ENCODE results near the gene RIMS1. TPM values are rescaled to one million over a fixed set of nuclear protein-coding genes. Genes with fewer than 3 reads are reported as not detected.

The RIMS1 gene
- total RNA-seq, 4 donors from 2014 or later = 0.54 to 5.0 TPM; not detected in 2

DNA sequence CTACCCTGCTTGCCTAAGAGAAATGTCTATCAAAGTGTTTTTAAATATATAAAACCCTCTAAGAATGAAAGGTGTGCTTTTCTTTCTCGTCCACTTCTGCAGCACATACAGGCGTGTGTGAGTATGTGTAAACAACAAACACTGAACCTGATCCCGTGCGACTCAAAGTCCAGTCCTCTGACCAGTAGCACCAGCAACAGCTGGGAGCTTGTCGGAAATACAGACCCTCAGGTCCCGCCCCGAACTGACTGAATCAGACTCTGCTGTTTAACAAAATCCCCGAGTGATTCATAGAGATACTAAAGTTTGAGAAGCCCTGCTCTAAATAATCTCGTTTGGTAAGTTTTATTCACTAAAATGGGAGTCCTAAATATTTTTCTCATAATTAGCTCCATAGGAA lies 527.5 kb downstream of the RIMS1 start:
- H3K4me3 ChIP-seq = no peak overlapping the region
- no peaks in the 10 kb centered on the region for H3K4me1 ChIP-seq
- DNase-seq = no peak
- peaks cover 0 to 3% of the 10 kb centered on the region in 2 donors for H3K27me3 ChIP-seq
- no peak overlapping the region for H3K27ac ChIP-seq
- no peaks in the 10 kb centered on the region for H3K36me3 ChIP-seq
- TF ChIP-seq POLR2A (IDR thresholded peaks at IDR 0.05) = no peak
- TF ChIP-seq, protein P1, sequence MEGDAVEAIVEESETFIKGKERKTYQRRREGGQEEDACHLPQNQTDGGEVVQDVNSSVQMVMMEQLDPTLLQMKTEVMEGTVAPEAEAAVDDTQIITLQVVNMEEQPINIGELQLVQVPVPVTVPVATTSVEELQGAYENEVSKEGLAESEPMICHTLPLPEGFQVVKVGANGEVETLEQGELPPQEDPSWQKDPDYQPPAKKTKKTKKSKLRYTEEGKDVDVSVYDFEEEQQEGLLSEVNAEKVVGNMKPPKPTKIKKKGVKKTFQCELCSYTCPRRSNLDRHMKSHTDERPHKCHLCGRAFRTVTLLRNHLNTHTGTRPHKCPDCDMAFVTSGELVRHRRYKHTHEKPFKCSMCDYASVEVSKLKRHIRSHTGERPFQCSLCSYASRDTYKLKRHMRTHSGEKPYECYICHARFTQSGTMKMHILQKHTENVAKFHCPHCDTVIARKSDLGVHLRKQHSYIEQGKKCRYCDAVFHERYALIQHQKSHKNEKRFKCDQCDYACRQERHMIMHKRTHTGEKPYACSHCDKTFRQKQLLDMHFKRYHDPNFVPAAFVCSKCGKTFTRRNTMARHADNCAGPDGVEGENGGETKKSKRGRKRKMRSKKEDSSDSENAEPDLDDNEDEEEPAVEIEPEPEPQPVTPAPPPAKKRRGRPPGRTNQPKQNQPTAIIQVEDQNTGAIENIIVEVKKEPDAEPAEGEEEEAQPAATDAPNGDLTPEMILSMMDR (IDR thresholded peaks at IDR 0.05) = no peak
- no peaks in the 10 kb centered on the region for H3K9me3 ChIP-seq

DNA sequence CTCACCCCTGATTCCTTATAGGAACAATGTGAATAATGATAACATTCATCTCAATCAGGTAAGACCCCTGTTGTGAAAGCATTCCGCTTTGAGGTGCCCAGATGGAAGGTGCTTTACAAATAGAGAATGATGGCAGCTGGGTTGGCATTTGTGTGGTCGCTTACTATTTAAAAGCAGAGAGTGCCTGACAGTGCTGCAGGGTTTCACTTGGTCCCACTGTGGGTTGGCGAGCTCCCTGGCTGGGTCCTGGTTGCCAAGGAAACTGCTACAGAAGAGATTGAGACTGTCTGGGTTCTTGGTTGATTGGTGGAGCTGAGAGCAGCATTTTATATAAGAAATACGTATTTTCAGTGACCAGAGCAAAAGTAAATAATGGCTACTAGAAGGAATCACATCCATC lies 528.3 kb downstream of the RIMS1 start:
- Histone ChIP-seq H3K9me3 (no peaks in the 10 kb centered on the region), H3K4me1 (no peaks in the 10 kb centered on the region), H3K4me3 (no peak overlapping the region), H3K27me3 (peaks cover 0 to 3% of the 10 kb centered on the region in 2 donors), H3K27ac (no peak overlapping the region), H3K36me3 (no peaks in the 10 kb centered on the region)
- TF ChIP-seq, protein P1 (IDR thresholded peaks at IDR 0.05) = no peak
- DNase-seq = no peak

DNA sequence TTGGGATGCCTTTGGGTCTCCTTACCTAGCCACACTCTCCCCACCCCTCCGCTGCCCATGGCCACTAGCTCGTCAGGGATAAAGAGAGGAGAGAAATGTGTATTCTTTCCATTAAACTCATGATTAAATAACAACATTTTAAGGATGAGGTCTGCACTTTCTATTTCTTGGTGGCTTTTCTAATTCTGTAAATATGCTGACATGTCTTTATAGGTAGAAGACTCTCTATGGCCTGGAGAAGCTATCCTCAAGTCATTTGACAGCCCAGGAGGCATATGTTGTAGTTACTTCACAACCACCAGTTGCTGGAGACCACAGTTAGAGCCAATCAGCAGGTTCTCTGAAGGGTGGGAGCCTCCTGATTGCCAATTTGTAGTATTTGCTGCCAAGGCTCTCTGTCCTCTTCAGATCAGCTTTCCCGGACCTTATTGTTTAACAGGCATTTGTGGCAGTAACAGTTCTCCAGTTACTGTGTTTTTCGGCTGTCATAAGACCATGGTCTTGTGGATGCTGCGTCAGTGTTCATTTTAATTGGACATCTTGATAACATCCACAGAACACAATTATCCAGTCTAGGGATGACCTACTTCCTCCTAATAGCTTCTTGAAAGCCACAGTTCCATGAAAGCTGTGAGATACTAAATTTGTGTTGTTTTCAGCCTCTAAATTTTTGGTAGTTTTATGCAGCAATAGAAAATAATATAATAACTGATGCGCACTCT lies 530.6 kb downstream of the RIMS1 start:
- TF ChIP-seq, protein P1 (IDR thresholded peaks at IDR 0.05) = no peak
- no peak for TF ChIP-seq POLR2A (IDR thresholded peaks at IDR 0.05)
- Histone ChIP-seq H3K36me3 (no peaks in the 10 kb centered on the region), H3K27me3 (peaks cover 0 to 3% of the 10 kb centered on the region in 2 donors), H3K4me1 (no peaks in the 10 kb centered on the region), H3K4me3 (no peak overlapping the region), H3K9me3 (no peaks in the 10 kb centered on the region), H3K27ac (no peak overlapping the region)
- no peak for DNase-seq

DNA sequence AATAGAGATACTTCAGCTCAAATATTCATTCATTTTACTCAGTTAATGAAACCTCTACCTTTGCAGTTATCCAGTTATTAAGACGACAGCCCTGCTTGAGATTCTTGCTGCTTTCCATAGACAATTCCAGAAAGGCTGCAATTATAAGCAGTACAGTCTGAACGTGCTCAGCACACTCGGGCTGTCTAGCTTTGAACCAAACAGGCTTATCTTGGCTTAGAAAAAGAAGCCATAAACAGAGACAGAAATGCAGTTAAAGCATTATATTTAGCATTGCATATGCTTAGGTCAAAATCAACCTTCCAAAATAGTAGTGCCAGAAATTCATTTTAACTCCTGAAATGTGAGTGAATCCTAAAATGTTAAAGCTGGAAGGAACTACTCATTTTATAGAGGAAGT lies 531.4 kb downstream of the RIMS1 start:
- DNase-seq = no peak
- TF ChIP-seq, protein P1 (IDR thresholded peaks at IDR 0.05) = no peak
- TF ChIP-seq POLR2A (IDR thresholded peaks at IDR 0.05) = no peak
- no peaks in the 10 kb centered on the region for H3K9me3 ChIP-seq
- no peaks in the 10 kb centered on the region for H3K36me3 ChIP-seq
- H3K27ac ChIP-seq = no peak overlapping the region
- H3K4me1 ChIP-seq = no peaks in the 10 kb centered on the region
- H3K27me3 ChIP-seq = peaks cover 0 to 3% of the 10 kb centered on the region in 2 donors
- no peak overlapping the region for H3K4me3 ChIP-seq

DNA sequence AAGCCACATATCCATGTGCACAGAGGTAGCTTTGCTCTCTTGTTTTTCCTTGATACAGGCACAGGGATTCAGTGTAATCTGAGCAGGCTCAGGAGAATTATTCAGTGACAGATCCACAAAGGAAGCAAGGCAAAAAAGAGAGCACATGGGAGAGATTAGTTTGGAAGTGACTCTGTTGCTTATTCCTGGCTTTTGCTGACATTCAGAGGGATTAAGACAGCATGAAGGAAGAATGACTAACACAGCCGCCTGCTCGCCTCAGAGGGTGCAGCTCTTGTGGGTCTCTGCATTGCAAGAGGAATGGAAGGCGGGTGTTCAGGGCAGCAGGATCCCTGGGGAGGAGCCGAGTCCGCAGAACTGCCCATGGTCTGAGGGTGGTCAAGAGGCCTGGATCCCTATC lies 532.1 kb downstream of the RIMS1 start:
- H3K9me3 ChIP-seq = no peaks in the 10 kb centered on the region
- peaks cover 0 to 3% of the 10 kb centered on the region in 2 donors for H3K27me3 ChIP-seq
- no peaks in the 10 kb centered on the region for H3K36me3 ChIP-seq
- no peak overlapping the region for H3K27ac ChIP-seq
- TF ChIP-seq, protein P1 (IDR thresholded peaks at IDR 0.05) = no peak
- TF ChIP-seq POLR2A (IDR thresholded peaks at IDR 0.05) = no peak
- H3K4me3 ChIP-seq = no peak overlapping the region
- H3K4me1 ChIP-seq = no peaks in the 10 kb centered on the region
- DNase-seq = no peak
